Stimulated activated naive B cell treated with anti-CD40 and anti-IgM and Interleukin-4, amounts not matched to agents 10 μg/mL and 1 μg/mL and 100 μg/mL, for 72 hours (primary cell): ENCODE results near the gene ENTPD7.
"Not testable (repeated sequence)": the region's sequence is repeated elsewhere in the genome, so short reads cannot be mapped to it uniquely, and the experiment has no call there.

Source experiments
- ATAC-seq, 2 donors: fragments of 150-1000 bp; cut with Tn5 transposase; replicated peaks; 2 replicates each; pipeline ENCODE4 v1.10.0; 2021; ENCODE audit warnings: moderate library complexity in 1 of 2
- DNase-seq: peaks from one replicate; pipeline ENCODE4 v3.0.0; 2021
- H3K27ac Mint-ChIP-seq: one replicate; pipeline ENCODE4 v1.8.0; 2022; ENCODE audit warnings: mild to moderate bottlenecking, mixed read lengths
- H3K27me3 Mint-ChIP-seq, 2 donors: one replicate each; pipeline ENCODE4 v1.8.0; 2022; ENCODE audit warnings: mixed read lengths in 2 of 2
- H3K36me3 Mint-ChIP-seq, 2 donors: one replicate each; pipeline ENCODE4 v1.8.0; 2022; ENCODE audit warnings: mixed read lengths in 2 of 2, mild to moderate bottlenecking in 1 of 2
- H3K4me1 Mint-ChIP-seq, 2 donors: one replicate each; pipeline ENCODE4 v1.8.0; 2022; ENCODE audit warnings: mixed read lengths in 2 of 2, mild to moderate bottlenecking in 1 of 2
- H3K4me3 Mint-ChIP-seq, 2 donors: one replicate each; pipeline ENCODE4 v1.8.0; 2022; ENCODE audit warnings: mild to moderate bottlenecking in 2 of 2, mixed read lengths in 2 of 2, moderate library complexity in 1 of 2
- H3K9me3 Mint-ChIP-seq, 2 donors: one replicate each; pipeline ENCODE4 v1.8.0; 2022; ENCODE audit warnings: mixed read lengths in 2 of 2, mild to moderate bottlenecking in 1 of 2

The ENTPD7 gene

DNA sequence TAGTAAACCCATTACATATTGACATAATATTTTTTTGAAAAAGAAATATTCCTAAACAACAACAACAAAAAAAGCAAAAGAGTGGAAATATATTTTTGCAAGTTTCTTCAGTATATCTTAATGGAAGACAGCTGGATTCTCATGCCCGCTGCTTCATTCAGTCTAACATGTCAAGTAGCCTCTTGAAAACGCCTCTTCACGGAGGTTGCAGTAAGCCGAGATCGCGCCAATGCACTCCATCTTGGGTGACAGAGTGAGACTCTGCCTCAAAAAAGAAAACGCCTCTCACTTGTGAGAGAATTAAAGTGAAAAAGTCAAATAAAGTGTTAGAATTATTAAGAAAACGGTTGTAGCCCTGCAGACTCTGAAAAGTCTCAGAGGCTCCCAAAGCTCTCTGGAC lies 74.1 kb downstream of the ENTPD7 start:
- no peak for DNase-seq
- Mint-ChIP-seq H3K9me3 (no peaks in the 10 kb centered on the region), H3K4me3 (peak overlapping the region; percentile 72 to 80), H3K36me3 (peaks cover 22 to 36% of the 10 kb centered on the region in 2 donors), H3K4me1 (peaks cover 12 to 37% of the 10 kb centered on the region in 2 donors), H3K27me3 (no peaks in the 10 kb centered on the region), H3K27ac (no peak overlapping the region)
- no peak for ATAC-seq

- H3K27ac Mint-ChIP-seq, ATAC-seq, H3K27me3 Mint-ChIP-seq, DNase-seq, H3K9me3 Mint-ChIP-seq: not testable (repeated sequence)
- H3K4me3 Mint-ChIP-seq, result peak overlapping the region; percentile 14 to 17
- peaks cover 12 to 35% of the 10 kb centered on the region in 2 donors for H3K4me1 Mint-ChIP-seq
- H3K36me3 Mint-ChIP-seq, result peaks cover 21 to 36% of the 10 kb centered on the region in 2 donors
Measured at GRCh38 chr10:99734111-99734510, 74.8 kb downstream of the ENTPD7 start.

DNA sequence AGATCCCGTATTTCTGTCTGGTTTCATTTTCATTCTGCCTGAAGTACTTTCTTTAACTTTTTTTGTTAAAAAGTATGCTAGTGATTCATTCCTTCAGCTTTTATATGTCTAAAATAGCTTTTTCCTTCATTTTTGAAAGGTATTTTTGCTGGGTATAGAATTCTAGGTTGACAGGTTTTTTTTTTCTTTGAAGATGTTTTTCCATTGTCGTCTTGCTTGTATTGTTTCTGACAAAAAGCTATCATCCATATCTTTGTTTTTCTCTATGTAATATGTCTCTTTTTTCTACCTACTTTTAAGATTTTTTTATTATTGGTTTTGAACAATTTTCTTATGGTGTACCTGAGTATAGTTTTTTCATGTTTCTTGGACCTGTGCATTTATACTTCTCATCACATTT lies 81.0 kb downstream of the ENTPD7 start:
- Mint-ChIP-seq H3K36me3 (peaks cover 52 to 65% of the 10 kb centered on the region in 2 donors), H3K4me1 (peaks cover 9 to 13% of the 10 kb centered on the region in 2 donors), H3K27me3 (no peaks in the 10 kb centered on the region), H3K9me3 (peaks cover 4 to 7% of the 10 kb centered on the region in 2 donors), H3K27ac (no peak overlapping the region), H3K4me3 (no peak overlapping the region)
- DNase-seq (no peak), ATAC-seq (no peak)

DNA sequence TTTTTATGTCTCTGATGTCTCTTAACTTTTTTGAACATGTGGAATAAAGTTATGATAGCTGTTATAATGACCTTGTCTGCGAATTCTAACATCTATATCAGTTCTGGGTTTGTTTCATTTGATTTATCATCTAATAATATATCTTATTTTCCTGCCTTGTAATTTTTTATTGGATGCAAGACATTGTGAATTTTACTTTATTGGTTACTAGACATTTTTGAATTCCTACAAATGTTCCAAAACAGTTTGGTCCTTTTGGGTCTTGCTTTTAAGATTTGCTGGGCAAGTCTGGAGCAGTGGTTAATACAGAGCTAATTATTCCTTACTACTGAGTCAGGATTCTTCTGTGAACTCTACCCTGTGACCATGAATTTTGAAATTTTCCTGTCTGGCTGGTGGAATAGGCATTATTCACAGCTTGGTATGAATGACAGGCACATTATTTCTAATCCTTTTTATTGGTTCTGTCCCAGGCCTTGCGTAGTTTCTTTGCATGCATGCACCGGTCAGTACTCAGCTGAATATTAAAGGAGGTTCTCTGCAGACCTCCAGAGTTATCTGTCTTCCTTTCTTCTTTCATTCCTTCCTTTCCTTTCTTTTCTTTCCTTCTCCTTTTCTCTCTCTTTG lies 81.7 kb downstream of the ENTPD7 start:
- Mint-ChIP-seq H3K4me3 (no peak overlapping the region), H3K4me1 (peaks cover 9 to 15% of the 10 kb centered on the region in 2 donors), H3K27ac (no peak overlapping the region), H3K36me3 (peaks cover 55 to 68% of the 10 kb centered on the region in 2 donors), H3K9me3 (peaks cover 4 to 7% of the 10 kb centered on the region in 2 donors), H3K27me3 (no peaks in the 10 kb centered on the region)
- ATAC-seq (no peak), DNase-seq (no peak)

GRCh38 chr10:99742254-99742653 lies 82.9 kb downstream of the ENTPD7 start:
- no peak overlapping the region for H3K4me3 Mint-ChIP-seq
- H3K27me3 Mint-ChIP-seq, result no peaks in the 10 kb centered on the region
- no peak overlapping the region for H3K27ac Mint-ChIP-seq
- H3K9me3 Mint-ChIP-seq, result peaks cover 4 to 7% of the 10 kb centered on the region in 2 donors
- ATAC-seq (no peak), DNase-seq (no peak)
- peaks cover 9 to 15% of the 10 kb centered on the region in 2 donors for H3K4me1 Mint-ChIP-seq
- peaks cover 53 to 62% of the 10 kb centered on the region in 2 donors for H3K36me3 Mint-ChIP-seq

- ATAC-seq (no peak), DNase-seq (no peak)
- Mint-ChIP-seq H3K27ac (no peak overlapping the region), H3K4me1 (peaks cover 9 to 15% of the 10 kb centered on the region in 2 donors), H3K4me3 (no peak overlapping the region), H3K36me3 (peaks cover 48 to 58% of the 10 kb centered on the region in 2 donors), H3K27me3 (no peaks in the 10 kb centered on the region), H3K9me3 (peaks cover 4 to 7% of the 10 kb centered on the region in 2 donors)
Measured at GRCh38 chr10:99742701-99743100, 83.4 kb downstream of the ENTPD7 start.

- H3K27me3 Mint-ChIP-seq, result no peaks in the 10 kb centered on the region
- no peak for DNase-seq
- peaks cover 4 to 7% of the 10 kb centered on the region in 2 donors for H3K9me3 Mint-ChIP-seq
- no peak overlapping the region for H3K4me3 Mint-ChIP-seq
- no peak for ATAC-seq
- no peak overlapping the region for H3K27ac Mint-ChIP-seq
- H3K4me1 Mint-ChIP-seq, result peaks cover 11 to 21% of the 10 kb centered on the region in 2 donors
- peaks cover 55 to 65% of the 10 kb centered on the region in 2 donors for H3K36me3 Mint-ChIP-seq
Measured at GRCh38 chr10:99743841-99744240, 84.5 kb downstream of the ENTPD7 start.

DNA sequence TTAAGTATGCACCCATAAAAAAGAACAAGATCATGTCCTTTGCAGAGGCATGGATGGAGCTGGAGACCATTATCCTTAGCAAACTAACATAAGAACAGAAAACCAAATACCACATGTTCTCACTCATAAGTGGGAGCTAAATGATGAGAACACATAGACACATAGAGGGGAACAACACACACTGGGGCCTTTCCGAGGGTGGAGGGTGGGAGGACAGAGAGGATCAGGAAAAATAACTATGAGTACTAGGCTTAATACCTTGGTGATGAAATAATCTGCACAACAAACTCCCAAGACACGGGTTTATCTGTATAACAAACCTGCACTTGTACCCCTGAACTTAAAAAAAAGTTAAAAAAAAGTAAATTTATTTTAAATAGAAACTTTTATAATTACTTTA lies 86.9 kb downstream of the ENTPD7 start:
- not testable (repeated sequence) for DNase-seq, H3K9me3 Mint-ChIP-seq, ATAC-seq, H3K4me3 Mint-ChIP-seq, H3K27ac Mint-ChIP-seq, H3K27me3 Mint-ChIP-seq
- peaks cover 42 to 51% of the 10 kb centered on the region in 2 donors for H3K36me3 Mint-ChIP-seq
- H3K4me1 Mint-ChIP-seq, result peaks cover 11 to 16% of the 10 kb centered on the region in 2 donors

GRCh38 chr10:99748823-99749451 lies 89.6 kb downstream of the ENTPD7 start:
- Mint-ChIP-seq H3K9me3 (no peaks in the 10 kb centered on the region), H3K27me3 (no peaks in the 10 kb centered on the region), H3K36me3 (peaks cover 24 to 39% of the 10 kb centered on the region in 2 donors), H3K4me3 (no peak overlapping the region), H3K4me1 (peaks cover 4 to 11% of the 10 kb centered on the region in 2 donors), H3K27ac (no peak overlapping the region)
- ATAC-seq, result no peak
- no peak for DNase-seq

- DNase-seq (no peak), ATAC-seq (no peak)
- no peaks in the 10 kb centered on the region for H3K9me3 Mint-ChIP-seq
- no peak overlapping the region for H3K27ac Mint-ChIP-seq
- no peaks in the 10 kb centered on the region for H3K27me3 Mint-ChIP-seq
- peaks cover 2 to 7% of the 10 kb centered on the region in 2 donors for H3K4me1 Mint-ChIP-seq
- H3K4me3 Mint-ChIP-seq, result no peak overlapping the region
- H3K36me3 Mint-ChIP-seq, result peaks cover 22 to 37% of the 10 kb centered on the region in 2 donors
Measured at GRCh38 chr10:99750641-99751040, 91.3 kb downstream of the ENTPD7 start.

DNA sequence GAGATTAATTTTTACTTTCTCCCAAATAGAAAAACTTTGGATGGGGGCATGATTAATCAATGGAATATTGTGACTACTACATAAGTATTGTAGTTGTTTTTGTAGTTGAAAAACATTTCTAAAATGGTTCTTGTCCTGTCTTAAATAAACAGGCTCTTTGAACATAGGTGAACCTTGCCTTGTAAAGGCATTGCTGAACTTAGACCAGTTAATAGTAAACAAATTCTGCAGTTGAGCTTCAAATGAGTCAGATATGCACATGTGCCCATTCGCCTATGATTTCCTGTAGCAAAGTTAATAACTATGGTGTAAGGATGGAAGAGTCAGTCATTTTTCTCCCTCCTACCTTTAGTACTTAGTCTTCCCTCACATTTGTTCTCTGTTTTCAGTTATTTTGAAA lies 95.4 kb downstream of the ENTPD7 start:
- ATAC-seq (no peak), DNase-seq (no peak)
- Mint-ChIP-seq H3K4me3 (no peak overlapping the region), H3K27ac (no peak overlapping the region), H3K36me3 (peaks cover 33 to 47% of the 10 kb centered on the region in 2 donors), H3K27me3 (no peaks in the 10 kb centered on the region), H3K9me3 (no peaks in the 10 kb centered on the region), H3K4me1 (no peaks in the 10 kb centered on the region)
